Uterus (tissue), 2 donors: ENCODE data around the gene KIF26A.

Source experiments
- CTCF ChIP-seq, 4 experiments: fragments of 200-600 bp in 2 of 4; fragments of 450-650 bp in 2 of 4; sonication (generic) in 2 of 4; IDR thresholded peaks; one replicate each; pipeline ENCODE4 v1.5.1; 2016 to 2019; ENCODE audit warnings: antibody characterized with exemption in 4 of 4, mild to moderate bottlenecking in 2 of 4, moderate library complexity in 1 of 4
- POLR2A ChIP-seq, 2 donors: fragments of 450-650 bp; IDR thresholded peaks; one replicate each; pipeline ENCODE4 v1.6.1; 2016; ENCODE audit warnings: antibody characterized with exemption in 2 of 2, mild to moderate bottlenecking in 1 of 2, moderate library complexity in 1 of 2

GRCh38 chr14:104221636-104222369, 83.4 kb downstream of the KIF26A start:
- TF ChIP-seq CTCF (IDR thresholded peaks at IDR 0.05) (no peak), POLR2A (IDR thresholded peaks at IDR 0.05) (no peak)
